Measurements from ENCODE around the gene KATNIP. TPM values are rescaled to one million over a fixed set of nuclear protein-coding genes. Genes with fewer than 3 reads are reported as not detected.

Gene KATNIP
- total RNA-seq, 2 donors from 2014 or later, result 30.2 to 38.7 TPM

DNA sequence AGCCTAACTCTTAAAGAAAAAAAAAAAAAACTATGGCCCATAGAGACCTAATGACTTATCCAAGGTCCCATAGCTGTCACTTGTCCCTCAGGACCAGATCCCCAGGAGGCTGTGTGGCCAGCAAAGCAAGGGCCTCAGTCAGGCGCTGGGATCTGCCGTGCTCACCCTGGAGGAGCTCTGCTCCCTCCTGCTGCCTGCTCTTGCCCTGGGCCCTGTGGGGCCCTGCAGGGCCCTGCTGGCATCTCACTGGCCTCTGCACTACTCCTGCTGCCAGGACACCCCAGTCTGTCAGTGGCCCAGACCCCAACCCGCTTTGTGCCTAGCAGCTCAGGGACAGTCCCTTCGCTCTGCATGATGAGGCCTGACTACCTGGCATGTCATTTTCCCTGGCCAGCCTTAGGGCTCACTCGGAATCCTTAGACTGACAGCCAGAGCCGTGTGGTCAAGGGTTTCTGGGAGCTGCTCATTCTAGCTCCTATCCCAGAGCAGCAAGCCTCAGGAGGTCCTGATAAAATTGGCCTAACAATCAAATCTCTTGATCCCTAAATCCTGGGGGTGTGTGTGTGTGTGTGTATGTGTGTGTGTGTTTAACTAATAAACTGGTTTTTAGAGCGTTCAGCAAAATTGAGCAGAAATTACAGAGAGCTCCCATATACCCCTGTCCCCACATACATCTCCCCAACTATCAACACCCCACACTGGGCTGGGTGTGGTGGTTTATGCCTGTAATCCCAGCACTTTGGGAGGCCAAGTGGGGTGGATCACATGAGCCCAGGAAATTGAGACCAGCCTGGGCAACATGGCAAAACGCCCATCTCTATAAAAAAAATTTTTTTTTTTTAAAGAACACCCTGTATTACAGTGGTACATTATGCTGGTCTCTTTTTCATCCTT, 21.7 kb downstream of the KATNIP start:
- ATAC-seq (peak; percentile 23), DNase-seq (no peak)
- intact Hi-C loops (cut with DNase I, micrococcal nuclease), result no loop called here

DNA sequence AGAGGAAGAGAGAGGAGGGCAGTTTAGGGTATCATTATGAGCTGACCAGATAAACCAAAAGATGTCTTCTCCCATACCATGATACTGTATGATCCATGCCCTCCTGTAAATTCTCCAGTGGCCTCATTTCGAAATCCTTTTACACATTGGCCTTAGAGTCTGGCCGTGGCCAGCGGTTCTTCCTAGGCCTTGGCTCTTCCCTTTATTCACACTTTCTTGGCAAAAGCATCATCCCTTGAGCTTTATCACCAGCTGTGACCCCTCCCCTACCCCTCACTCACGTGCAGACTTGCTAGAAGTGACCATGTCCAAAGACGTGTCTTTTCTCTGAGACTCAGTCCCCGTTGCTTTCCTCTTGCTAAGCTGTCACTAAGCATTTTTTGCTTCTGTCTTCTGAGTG, 22.8 kb downstream of the KATNIP start:
- ATAC-seq (no peak), DNase-seq (no peak)
- intact Hi-C loops (cut with DNase I, micrococcal nuclease), result no loop called here

DNA sequence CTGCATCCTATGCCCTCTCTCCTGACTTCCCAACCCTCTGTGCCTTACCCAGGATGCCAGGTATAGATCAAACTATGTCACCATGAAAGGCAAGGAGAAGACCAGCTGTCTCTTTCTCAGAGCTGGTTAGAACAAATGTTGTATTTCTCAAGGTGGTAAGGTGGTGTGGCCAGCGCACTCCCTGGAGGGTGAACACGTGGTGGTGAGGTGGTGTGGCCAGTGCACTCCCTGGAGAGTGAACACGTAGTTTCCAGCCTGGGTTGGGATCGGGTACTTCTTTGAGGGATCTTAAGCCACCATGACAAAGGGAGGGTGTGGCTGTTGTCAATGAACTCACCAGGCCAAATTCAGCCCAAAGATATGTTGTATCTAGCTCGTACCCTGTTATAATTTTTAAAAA, 26.8 kb downstream of the KATNIP start:
- ATAC-seq, result no peak
- DNase-seq, result no peak
- intact Hi-C loops (cut with DNase I, micrococcal nuclease), result no loop called here

DNA sequence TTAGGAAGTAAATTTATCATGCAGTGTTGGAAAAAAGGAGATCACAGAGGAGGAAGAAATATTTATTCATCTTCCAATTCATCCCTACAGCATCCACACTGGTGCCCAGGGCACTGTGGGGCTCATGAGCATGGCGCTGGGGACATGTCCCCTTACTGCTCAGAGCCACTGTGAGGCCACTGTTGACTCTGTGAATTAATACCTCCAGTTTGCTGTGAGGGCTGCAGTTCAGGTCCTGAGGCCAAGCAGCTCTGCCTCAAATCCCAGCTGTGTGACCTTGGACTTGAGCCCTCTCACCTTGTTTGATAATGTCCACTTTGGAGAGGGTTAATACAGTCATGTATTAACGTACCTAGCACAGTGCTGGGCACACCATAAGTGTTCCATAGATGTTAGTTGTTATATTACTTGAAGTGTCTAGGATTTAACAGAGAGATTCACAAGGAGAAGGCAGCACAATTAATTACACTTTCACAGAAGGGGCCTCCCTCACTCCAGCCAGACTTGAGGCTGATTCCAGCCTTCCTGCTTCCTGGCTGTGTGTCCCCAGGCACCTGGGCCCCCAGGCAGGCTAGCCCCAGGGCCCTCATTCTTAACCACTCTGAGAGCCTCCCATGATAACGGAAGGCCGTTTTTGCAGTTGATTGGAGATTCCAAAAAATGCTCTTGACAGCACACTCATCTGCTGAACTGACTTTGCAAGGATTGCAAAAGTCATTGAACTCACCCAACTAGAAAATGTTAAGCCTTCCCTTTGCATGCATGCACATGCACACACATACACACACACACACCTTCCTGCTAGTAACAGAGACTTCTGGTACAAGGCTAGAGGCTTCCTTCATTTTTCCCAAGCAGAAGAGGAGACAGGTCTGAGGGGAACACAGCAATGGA, 29.4 kb downstream of the KATNIP start:
- DNase-seq, result no peak
- no peak for ATAC-seq
- intact Hi-C loops (cut with DNase I, micrococcal nuclease), result no loop called here

DNA sequence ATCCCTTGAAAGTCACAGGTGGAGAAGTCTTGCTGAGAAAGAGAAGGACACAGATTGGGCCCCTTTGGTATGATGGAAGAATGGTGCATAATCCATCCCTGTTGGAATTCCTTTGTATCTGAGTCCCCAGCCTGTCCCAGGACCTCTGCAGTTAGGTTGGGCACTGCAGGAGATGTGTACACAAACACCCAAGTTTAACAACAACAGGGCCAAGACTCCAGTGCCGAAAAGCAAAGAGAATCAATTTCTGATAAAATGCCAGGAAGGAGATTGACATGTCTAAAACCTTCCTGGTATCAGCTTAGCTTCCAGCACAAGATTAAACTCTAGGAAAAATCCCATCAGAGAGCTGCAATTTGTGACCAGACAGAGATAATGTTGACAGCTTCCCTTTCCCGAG, 32.9 kb downstream of the KATNIP start:
- ATAC-seq, result no peak
- intact Hi-C loops (cut with DNase I, micrococcal nuclease), result no loop called here
- DNase-seq, result no peak

DNA sequence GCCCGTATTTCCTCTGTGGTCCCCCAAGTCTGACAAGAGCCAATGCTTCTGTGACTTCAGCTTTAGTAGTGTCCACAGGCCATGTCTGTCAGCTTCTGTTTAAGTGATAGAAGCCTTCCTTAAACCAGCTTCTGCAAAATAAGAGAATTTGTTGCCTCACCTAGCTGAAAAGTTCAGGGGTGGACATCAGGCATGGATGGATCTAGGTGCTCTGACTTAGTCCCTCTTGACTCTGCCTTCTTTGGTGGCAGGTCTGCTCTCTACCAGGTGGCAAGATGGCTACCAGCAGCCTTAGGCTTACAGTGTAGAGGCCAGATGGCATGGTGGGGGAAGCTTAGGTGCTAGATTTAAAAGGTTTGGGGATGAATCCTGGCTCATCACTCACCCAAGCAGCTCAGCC, 33.7 kb downstream of the KATNIP start:
- intact Hi-C loops (cut with DNase I, micrococcal nuclease), result no loop called here
- no peak for DNase-seq
- no peak for ATAC-seq

DNA sequence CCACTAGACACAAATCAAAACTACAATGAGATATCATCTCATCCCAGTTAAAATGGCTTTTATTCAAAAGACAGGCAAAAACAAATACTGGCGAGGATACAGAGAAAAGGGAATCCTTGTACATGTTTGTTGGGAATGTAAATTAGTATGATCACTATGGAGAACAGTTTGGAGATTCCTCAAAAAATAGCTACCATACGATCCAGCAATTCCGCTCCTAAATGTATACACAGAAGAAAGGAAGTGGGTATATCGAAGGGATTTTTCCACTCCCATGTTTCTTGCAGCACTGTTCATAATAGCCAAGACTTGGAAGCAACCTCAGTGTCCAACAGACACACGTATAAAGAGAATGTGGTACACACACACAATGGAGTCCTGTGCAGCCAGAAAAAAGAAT, 35.3 kb downstream of the KATNIP start:
- DNase-seq (no peak), ATAC-seq (no peak)
- intact Hi-C loops (cut with DNase I, micrococcal nuclease), result no loop called here

DNA sequence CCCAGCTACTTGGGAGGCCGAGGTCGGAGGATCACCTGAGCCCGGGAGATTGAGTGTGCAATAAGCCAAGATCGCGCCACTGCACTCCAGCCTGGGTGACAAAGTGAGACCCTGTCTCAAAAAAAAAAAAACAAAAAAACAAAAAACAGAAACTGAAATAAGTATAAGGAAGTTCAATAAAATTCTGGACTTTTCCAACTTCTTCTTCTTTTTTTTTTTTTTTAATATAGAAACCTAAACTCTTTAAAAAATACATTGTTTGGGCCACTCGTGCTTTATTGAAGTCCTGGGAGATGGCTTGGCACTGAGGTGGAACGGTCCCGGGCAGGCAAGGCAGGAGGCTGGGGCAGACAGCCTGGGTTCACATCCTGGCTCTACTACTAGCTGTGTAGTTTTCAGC, 36.8 kb downstream of the KATNIP start:
- intact Hi-C loops (cut with DNase I, micrococcal nuclease), result no loop called here
- no peak for ATAC-seq

DNA sequence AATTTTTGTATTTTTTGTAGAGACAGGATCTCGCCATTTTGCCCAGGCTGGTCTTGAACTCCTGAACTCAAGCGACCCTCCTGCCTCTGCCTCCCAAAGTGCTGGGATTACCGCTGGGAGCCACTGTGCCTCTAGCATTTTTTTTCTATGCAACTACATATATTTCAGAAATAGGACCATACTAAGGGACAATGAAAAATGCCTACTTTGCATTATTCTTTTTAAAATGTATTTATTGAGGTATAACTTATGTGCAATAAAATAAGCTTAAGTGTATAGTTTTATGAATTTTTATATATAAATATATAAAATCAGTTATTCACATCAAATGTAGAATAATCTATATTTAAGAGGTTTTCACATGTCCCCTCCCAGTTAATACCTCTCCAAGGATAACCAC, 38.1 kb downstream of the KATNIP start:
- DNase-seq (no peak), ATAC-seq (no peak)
- intact Hi-C loops (cut with DNase I, micrococcal nuclease), result no loop called here

More for the DNA sequence above, 36.8 kb downstream of the KATNIP start:
- no peak for DNase-seq

DNA sequence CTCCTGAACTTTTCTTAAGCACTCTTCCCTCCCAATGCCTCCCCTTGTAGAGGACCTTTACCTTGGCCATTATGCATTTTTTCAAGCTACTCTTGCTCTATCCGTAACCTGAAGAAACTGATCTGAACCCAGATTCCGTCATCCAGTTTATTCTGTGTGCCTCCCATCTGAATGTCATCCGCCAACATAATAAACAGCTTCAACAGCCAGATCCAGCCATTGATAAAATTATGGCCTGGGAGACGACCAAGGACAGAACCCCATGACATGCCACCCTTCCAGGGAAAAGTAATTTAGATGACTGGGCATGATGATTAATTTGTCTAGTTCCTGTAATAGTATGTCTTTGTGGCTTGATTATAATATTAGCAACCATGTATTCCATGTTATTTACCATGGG, 41.9 kb downstream of the KATNIP start:
- DNase-seq (no peak), ATAC-seq (no peak)
- intact Hi-C loops (cut with DNase I, micrococcal nuclease), result no loop called here

DNA sequence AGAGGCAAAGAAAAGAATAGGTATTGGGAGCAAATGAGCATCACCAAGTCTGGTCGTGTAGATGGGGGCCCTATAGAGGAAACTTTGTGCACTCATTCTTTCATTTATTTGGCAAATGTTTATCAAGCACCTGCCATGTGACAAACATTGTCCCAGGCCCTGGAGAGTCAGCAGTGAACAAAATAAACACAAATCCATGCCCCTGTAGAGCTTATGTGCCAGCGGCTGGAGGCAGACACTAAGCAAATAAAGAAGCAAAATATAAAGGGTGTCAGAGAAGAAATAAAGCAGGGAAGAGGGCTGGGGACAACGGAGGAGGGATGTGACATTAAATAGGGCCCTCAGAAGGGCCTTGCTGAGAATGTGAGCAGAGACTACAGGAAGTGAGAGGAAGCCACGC, 45.5 kb downstream of the KATNIP start:
- DNase-seq (no peak), ATAC-seq (no peak)
- intact Hi-C loops (cut with DNase I, micrococcal nuclease), result no loop called here

DNA sequence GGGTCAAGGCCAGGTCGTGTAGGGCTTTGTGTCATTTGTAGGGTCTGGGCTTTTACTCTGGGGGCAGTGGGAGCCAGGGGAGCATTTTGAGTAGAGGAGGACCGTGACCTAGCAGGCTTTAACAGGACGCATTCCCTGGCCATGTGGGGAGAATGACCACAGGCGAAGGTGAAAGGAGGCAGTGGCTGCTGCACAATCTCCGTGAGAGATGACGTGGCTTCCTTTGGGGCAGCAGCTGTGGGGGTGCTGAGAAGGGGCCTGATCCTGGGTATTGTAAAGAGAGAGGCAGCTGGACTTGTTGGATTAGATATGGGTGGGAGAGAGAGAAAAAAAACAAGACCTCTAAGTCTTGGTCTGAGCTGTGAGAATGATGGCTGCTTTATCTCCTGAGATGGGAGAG, 46.0 kb downstream of the KATNIP start:
- DNase-seq (no peak), ATAC-seq (no peak)
- intact Hi-C loops (cut with DNase I, micrococcal nuclease), result no loop called here

DNA sequence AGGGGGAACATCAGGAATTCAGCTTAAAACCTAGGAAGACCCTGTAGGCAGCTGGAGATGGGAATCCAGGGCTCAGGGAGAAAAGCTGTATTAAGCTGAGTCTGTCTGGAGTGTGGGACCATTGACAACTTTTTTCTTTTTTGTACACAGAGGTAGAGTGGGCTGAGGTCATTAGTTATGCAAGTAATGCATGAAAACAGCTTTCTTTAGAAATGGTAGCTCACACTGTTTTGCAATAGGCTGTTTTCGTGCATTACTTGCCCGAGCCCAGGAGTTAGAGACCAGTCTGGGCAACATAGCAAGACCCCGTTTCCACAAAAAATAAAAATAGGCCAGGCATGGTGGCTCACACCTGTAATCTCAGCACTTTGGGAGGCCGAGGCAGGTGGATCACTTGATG, 46.5 kb downstream of the KATNIP start:
- ATAC-seq (no peak), DNase-seq (no peak)
- intact Hi-C loops (cut with DNase I, micrococcal nuclease), result no loop called here

DNA sequence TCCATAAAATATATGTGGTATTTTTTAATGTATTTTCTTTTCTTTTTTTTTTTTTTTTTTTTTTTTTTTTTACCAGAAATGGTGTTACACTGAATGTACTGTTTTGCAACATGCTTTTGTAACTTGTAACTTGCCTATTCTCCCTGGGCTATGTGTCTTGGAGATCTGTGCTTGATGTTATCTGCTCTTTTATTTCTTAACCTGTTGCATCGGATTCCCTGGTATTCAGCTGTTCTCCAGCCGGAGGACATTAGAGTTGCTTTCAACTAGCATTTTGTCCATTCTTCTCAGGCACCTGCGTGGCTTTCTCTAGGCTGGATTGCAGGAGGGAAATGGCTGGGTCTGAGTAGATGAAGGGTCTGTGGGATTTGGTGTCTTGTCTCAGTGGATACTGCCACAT, 47.4 kb downstream of the KATNIP start:
- DNase-seq, result no peak
- intact Hi-C loops (cut with DNase I, micrococcal nuclease), result no loop called here
- ATAC-seq, result no peak

DNA sequence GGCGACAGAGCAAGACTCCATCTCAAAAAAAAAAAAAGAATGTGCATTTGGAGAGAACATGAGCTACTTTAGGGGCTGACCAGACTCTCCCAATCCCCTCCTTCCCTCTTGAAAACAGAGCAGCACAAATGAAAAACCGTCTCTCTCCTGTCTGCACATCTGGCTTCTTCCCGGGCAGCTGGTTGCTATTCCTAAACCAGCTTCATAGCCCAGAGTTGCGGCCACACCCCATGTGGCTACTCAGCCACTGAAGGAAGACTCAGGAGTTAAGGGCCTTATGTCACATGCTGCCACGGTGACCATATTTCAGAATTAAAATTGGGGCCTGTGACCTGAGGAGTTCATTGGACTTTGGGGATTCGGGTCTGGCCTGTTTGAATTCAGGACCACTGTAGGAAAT, 48.3 kb downstream of the KATNIP start:
- intact Hi-C loops (cut with DNase I, micrococcal nuclease), result no loop called here
- DNase-seq, result no peak
- no peak for ATAC-seq

DNA sequence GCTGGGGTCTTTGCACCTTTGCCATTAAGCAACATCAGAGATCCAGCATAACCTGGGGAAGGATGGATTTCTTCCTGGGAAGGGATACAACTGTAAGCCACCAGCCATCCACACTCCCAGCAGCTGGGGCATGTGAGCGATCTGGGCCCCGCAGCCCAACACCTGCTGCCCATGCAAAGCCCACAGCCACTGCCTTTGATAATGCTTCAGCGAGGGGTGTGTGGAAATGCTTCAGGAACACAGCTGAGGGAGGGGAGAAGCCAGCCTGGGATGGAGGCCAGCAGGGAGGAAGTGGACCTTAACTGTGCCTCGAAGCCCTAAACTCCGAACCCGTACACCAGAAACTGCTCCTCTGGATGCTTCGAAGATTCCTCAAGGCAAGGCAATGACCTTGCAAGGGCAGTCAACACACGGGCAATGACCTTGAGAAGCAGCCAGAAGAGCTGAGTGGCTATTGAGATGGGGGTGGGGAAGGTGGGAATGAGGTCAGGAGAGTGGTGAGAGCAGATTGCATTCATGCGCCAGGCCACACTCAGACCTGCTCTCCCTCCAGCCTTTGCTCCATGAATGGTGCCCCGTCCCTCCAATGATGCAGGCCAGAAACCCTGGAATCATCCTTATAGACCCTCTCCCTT, 49.1 kb downstream of the KATNIP start:
- intact Hi-C loops (cut with DNase I, micrococcal nuclease), result no loop called here
- DNase-seq (no peak), ATAC-seq (no peak)

DNA sequence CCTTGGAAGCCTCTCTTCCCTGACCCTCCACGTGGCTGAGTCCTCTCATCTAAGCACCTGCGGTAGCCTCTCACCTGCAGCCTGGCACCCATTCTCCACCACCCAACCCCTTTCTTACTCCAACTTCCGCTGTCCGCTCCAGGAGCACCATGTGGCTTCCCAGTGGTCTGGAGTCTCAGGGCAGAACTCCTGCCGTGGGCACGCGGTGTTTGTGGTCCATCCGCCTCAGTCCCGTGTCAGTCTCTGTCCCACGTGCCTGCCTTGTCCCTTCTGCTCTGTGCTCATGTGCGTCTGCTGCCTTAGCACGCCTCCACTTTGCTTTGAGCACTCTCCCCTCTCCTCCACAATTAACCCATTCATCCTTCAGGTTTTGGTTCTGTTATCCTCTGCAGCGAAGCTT, 49.7 kb downstream of the KATNIP start:
- intact Hi-C loops (cut with DNase I, micrococcal nuclease), result no loop called here
- DNase-seq (no peak), ATAC-seq (no peak)
